Activated CD4-positive, alpha-beta memory T cell treated with anti-CD3 and anti-CD28 coated beads, Interleukin-2, amount 10 ng/mL, durations not matched to agents 7 days and 5 days (primary cell): ENCODE measurements around the gene KIF3A. TPM values are rescaled to one million over a fixed set of nuclear protein-coding genes. Genes with fewer than 3 reads are reported as not detected.

Experiments
- CTCF ChIA-PET: fragments of 350-600 bp; sonication (Branson Sonifier 250); formaldehyde crosslinking; loops from one replicate; lab custom pipeline; 2021; ENCODE audit warnings: antibody characterized with exemption, inconsistent platforms; lab: Charles Lee
- POLR2A ChIA-PET: fragments of 350-600 bp; sonication (Branson Sonifier 250); formaldehyde crosslinking; loops from one replicate; lab custom pipeline; 2021; ENCODE audit warnings: antibody characterized with exemption; lab: Charles Lee
- DNase-seq: peaks from one replicate; pipeline ENCODE4 v3.0.0-alpha.2; 2020
- H3K27ac Mint-ChIP-seq: one replicate; pipeline ENCODE4 v1.8.0; 2021; ENCODE audit warnings: mild to moderate bottlenecking, mixed read lengths
- H3K27me3 Mint-ChIP-seq: one replicate; pipeline ENCODE4 v1.8.0; 2021; ENCODE audit warnings: mixed read lengths
- H3K36me3 Mint-ChIP-seq: one replicate; pipeline ENCODE4 v1.8.0; 2021; ENCODE audit warnings: low read depth, mixed read lengths
- H3K4me1 Mint-ChIP-seq: one replicate; pipeline ENCODE4 v1.8.0; 2021; ENCODE audit warnings: mixed read lengths
- H3K4me3 Mint-ChIP-seq: one replicate; pipeline ENCODE4 v1.8.0; 2021; ENCODE audit warnings: mild to moderate bottlenecking, mixed read lengths
- H3K9me3 Mint-ChIP-seq: one replicate; pipeline ENCODE4 v1.8.0; 2021; ENCODE audit warnings: mixed read lengths
- total RNA-seq, 2 experiments: library from RNA; stranded (reverse); gene quantifications; one replicate each; pipeline ENCODE4 v1.2.3, GENCODE V29; 2021

Gene KIF3A
- total RNA-seq, 2 experiments from 2014 or later = 16.2 to 19.3 TPM

DNA sequence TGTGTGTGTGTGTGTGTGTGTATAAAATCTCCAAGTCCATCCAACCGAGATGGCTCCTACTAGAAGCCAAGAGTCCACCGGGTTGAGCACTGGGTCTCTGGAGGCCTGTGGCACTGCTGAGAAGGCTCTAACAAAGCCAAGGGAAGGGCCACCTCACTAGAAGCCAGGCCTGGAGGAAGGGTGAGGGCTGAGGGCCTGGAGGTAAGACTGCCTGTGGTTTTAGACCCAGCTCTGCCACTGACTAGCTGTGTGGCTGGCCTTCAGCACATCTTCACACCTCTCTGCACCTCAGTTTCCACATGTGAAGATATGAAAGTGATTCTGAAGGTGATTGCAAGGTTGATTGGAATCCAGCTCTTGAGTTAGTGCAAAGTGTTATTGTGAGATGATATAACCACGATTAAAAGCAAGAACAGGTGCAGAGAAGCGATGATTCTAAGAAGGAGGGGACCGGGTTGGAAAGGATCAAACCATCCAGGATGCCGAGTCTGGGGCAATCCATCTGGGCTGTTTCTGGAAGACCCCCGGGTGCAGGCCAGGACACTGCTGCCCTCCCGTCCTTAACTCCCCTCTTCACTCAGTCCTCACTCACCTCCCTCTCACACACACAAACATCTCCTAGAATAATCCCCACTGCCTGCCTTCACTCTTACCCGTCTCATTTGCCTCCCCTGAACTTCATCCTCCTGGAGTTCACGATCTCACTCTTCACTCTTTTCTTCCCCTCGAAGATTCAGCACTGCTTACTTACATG is 61.2 kb downstream of the KIF3A start:
- Mint-ChIP-seq H3K36me3 (peaks cover 10% of the 10 kb centered on the region), H3K9me3 (no peaks in the 10 kb centered on the region), H3K4me3 (no peak overlapping the region), H3K27me3 (no peaks in the 10 kb centered on the region), H3K4me1 (peaks cover 41% of the 10 kb centered on the region), H3K27ac (peak overlapping the region; percentile 87)
- POLR2A ChIA-PET = interaction anchor here (0.9 to 3.6 kb wide), 5 partner anchors 8 to 37 kb away, joined by 3 to 25 read pairs (median 12); partner anchors contain the start of gene IL13
- CTCF ChIA-PET = interaction anchor here (0.8 to 1.2 kb wide), 2 partner anchors 19 to 150 kb away, joined by 3 to 4 read pairs; no protein-coding TSS in a partner anchor
- no peak for DNase-seq

DNA sequence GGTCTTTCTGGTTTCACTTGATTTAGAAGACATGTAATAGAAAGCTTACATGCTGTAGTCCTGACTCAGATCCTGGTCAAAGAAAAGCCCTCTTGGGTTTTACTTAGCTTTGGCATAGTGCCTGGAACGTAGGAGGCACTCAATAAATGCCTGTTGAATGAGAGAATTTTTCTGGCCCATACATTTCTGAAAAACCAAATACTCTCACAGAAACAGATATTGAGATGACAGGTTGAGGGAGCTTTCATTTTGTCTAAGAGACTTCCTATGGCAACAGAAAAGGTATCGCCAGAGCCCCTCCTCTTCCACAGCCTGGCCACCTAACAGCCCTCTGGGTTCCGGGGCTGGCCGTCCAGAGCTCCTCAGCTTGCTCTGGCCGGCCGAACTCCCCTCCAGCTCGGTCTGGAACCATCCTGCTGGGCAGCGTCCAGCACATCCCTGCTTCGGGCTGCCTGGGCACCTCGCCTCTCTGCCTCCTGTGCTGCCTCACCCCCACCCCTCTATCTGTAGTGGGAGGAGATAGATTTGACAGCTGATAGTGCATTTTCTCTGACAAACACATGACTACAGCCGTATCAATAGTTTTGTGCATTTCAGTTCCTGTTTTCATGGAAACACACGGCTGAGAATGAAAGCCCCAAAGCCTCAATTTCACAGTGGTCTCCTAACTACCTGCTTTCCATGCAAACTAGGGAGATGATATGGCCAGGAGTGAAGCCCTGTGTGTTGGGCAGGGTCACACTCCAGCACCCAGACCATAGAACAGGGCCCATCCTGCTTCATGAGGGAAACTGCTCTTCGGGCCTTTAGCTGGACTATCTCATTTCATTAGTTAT is 62.5 kb downstream of the KIF3A start:
- H3K4me1 Mint-ChIP-seq = peaks cover 41% of the 10 kb centered on the region
- H3K27ac Mint-ChIP-seq = peak overlapping the region; percentile 87
- no peaks in the 10 kb centered on the region for H3K9me3 Mint-ChIP-seq
- peak overlapping the region; percentile 68 for H3K4me3 Mint-ChIP-seq
- ChIA-PET POLR2A (interaction anchor here (0.7 to 3.6 kb wide), 17 partner anchors 10 to 264 kb away, joined by 3 to 25 read pairs (median 6); partner anchors contain the start of genes CCNI2, IL13, IRF1 and RAD50), CTCF (interaction anchor here (0.9 to 1.5 kb wide), 7 partner anchors 20 to 288 kb away, joined by 3 to 5 read pairs (median 3); partner anchors contain the start of genes KIF3A and RAD50)
- H3K27me3 Mint-ChIP-seq = no peaks in the 10 kb centered on the region
- peaks cover 2% of the 10 kb centered on the region for H3K36me3 Mint-ChIP-seq
- DNase-seq = peak; percentile 40

DNA sequence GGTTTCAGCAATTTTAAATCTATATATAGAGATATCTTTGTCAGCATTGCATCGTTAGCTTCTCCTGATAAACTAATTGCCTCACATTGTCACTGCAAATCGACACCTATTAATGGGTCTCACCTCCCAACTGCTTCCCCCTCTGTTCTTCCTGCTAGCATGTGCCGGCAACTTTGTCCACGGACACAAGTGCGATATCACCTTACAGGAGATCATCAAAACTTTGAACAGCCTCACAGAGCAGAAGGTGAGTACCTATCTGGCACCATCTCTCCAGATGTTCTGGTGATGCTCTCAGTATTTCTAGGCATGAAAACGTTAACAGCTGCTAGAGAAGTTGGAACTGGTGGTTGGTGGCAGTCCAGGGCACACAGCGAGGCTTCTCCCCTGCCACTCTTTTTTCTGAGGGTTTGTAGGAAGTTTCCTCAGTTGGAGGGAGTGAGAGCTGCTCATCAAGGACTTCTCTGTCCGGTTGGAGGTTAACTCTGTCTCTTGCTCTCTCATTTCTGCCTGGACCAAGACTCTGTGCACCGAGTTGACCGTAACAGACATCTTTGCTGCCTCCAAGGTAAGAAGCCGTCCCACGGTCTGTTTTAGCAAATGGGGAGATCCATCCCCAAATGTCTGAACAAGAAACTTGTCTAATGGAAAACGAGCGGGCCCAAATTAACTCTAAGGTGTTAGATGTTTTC is 63.3 kb downstream of the KIF3A start, which contains the start of gene IL4:
IL4 (plus strand) TSS at position 51 of the 692 bp plus-strand sequence; CDS start at position 113, 62 bp downstream.
- H3K4me3 Mint-ChIP-seq = peak within 1 kb of the TSS; percentile 68
- H3K4me1 Mint-ChIP-seq = peaks cover 41% of the 10 kb centered on the region
- ChIA-PET CTCF (interaction anchor here (1.0 to 1.5 kb wide), 5 partner anchors 63 to 288 kb away, joined by 3 to 5 read pairs (median 3); partner anchors contain the start of genes KIF3A and RAD50), POLR2A (interaction anchor here (0.7 to 3.6 kb wide), 17 partner anchors 10 to 263 kb away, joined by 3 to 25 read pairs (median 6); partner anchors contain the start of genes CCNI2, IL13, IRF1 and RAD50)
- H3K9me3 Mint-ChIP-seq = no peaks in the 10 kb centered on the region
- H3K27me3 Mint-ChIP-seq = no peaks in the 10 kb centered on the region
- H3K36me3 Mint-ChIP-seq = no peaks in the 10 kb centered on the region
- DNase-seq = no peak
- peak within 1 kb of the TSS; percentile 87 for H3K27ac Mint-ChIP-seq

DNA sequence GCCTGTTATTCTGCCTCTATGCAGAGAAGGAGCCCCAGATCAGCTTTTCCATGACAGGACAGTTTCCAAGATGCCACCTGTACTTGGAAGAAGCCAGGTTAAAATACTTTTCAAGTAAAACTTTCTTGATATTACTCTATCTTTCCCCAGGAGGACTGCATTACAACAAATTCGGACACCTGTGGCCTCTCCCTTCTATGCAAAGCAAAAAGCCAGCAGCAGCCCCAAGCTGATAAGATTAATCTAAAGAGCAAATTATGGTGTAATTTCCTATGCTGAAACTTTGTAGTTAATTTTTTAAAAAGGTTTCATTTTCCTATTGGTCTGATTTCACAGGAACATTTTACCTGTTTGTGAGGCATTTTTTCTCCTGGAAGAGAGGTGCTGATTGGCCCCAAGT is 63.9 kb downstream of the KIF3A start:
- DNase-seq = no peak
- no peaks in the 10 kb centered on the region for H3K27me3 Mint-ChIP-seq
- peak overlapping the region; percentile 87 for H3K27ac Mint-ChIP-seq
- POLR2A ChIA-PET = interaction anchor here (1.1 to 3.6 kb wide), 11 partner anchors 9 to 216 kb away, joined by 3 to 25 read pairs (median 8); partner anchors contain the start of genes CCNI2 and IL13
- CTCF ChIA-PET = no interaction called here
- no peaks in the 10 kb centered on the region for H3K36me3 Mint-ChIP-seq
- H3K4me3 Mint-ChIP-seq = no peak overlapping the region
- H3K4me1 Mint-ChIP-seq = peaks cover 41% of the 10 kb centered on the region
- no peaks in the 10 kb centered on the region for H3K9me3 Mint-ChIP-seq

DNA sequence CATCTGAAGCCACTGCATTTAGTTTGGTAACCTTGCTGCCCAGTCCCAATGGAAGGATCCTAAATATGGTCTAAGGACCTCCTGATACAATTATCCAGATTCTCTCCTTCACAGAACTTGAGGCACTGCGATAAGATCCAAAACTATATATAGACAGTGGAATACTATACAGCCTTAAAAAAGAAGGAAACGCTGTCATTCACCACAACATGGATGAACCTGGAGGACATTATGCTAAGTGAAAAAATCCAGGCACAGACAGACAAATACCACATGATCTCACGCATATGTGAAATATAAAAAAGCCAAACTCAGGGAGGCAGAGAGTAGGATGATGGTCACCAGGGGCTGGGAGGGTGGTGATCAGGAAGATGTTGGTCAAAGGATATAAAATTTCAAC is 66.3 kb downstream of the KIF3A start:
- peaks cover 43% of the 10 kb centered on the region for H3K4me1 Mint-ChIP-seq
- no peak overlapping the region for H3K27ac Mint-ChIP-seq
- H3K27me3 Mint-ChIP-seq = no peaks in the 10 kb centered on the region
- no peak for DNase-seq
- no peaks in the 10 kb centered on the region for H3K9me3 Mint-ChIP-seq
- H3K36me3 Mint-ChIP-seq = no peaks in the 10 kb centered on the region
- H3K4me3 Mint-ChIP-seq = no peak overlapping the region
- ChIA-PET POLR2A (no interaction called here), CTCF (no interaction called here)

DNA sequence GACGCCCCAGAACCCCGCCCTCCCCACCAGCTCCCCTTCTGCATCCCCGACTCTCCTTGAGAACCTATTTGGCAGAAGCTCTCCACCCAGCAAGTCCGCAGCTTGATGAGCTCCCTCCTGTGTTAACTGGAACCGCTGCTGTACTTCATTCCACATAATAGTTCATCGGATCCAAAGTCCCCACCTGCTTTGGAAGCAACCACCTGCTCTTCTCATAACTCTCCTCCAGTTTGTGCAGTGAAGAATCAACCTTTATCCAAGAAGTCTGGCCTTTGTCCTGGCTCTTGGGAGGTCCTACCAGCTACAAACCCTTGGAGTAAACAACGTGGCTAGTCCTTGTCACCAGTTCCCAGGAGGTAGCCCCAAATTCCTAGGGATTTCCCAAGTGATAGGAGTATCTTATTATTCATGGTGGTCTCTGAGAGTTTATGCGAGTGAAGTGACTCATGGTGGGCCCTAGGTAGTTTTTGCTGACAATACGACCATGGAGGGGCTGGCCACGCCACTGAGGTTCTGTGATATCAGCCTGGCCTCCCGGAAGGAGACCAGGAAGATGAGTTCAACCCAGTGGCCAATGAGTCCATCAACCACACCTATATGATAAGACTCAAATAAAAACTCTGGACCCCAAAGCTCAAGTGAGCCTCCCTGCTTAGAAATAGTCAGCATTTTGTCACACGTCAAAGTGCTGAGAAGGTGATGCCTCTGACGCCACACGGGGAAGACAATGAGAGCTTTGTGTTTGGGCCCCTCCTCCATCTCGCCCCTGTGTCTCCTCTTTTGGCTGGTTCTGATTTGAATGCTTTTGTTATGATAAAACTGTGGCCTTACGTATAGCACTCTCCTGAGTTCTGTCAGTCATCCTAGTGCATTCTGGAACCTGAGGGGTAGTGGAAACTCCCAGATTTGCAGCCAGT is 67.1 kb downstream of the KIF3A start:
- no peaks in the 10 kb centered on the region for H3K27me3 Mint-ChIP-seq
- ChIA-PET CTCF (interaction anchor here (0.8 kb wide), 1 partner anchor 45 kb away, joined by 3 read pairs; no protein-coding TSS in a partner anchor), POLR2A (no interaction called here)
- no peaks in the 10 kb centered on the region for H3K9me3 Mint-ChIP-seq
- peaks cover 38% of the 10 kb centered on the region for H3K4me1 Mint-ChIP-seq
- no peaks in the 10 kb centered on the region for H3K36me3 Mint-ChIP-seq
- DNase-seq = no peak
- no peak overlapping the region for H3K27ac Mint-ChIP-seq
- no peak overlapping the region for H3K4me3 Mint-ChIP-seq

DNA sequence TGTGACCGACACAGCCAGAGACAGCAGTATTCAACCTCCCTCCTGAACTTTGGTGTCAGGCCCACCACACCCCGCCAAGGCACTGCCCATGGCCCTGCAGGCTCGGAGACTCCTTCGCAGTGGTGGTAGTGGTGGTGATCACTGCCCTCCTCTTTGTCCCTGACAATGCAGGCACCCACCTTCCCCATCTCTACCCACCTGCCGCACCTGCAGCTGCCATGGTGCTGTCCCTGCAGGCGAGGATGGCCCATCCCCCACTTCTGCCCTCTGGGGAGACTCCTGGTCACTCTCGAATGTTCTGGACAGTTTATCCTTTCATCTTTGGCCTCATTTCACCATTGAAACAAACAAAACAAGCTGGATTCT is 67.9 kb downstream of the KIF3A start:
- peaks cover 34% of the 10 kb centered on the region for H3K4me1 Mint-ChIP-seq
- CTCF ChIA-PET = no interaction called here
- H3K36me3 Mint-ChIP-seq = no peaks in the 10 kb centered on the region

DNA sequence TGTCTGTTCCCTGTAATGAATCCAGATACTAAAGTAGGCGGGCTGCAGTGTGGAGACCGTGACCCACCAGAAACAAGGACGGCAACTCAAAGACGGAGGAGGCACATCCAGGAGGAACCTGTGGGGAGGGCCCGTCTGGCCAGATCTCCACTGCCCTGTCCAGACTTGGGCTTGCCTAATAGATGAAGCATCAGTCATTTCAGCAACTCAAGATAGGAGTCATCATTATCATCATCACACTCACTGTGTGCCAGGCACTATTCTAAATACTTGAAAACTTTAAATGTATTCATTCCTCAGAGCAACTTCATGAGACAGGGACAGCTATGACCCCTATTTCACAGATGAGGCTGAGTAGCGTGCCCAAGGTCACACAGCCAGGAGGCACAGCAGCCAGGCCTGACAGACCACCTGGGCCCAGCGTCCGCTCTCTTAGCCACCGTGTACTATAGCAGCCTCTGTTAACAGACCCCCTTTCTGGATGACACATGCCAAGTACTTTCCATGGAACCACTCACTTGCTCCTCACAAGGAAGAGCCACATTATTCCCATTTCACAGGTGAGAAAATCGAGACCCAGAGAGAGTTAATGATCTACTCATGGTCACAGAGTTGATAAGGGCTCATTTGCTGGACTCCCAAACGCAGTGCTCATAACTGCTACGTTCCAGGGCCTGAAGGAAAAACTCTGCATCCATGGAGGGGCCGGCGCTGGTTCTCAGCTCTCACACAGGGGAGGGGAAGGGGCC is 68.5 kb downstream of the KIF3A start:
- Mint-ChIP-seq H3K9me3 (no peaks in the 10 kb centered on the region), H3K4me3 (no peak overlapping the region), H3K27me3 (no peaks in the 10 kb centered on the region), H3K4me1 (peaks cover 34% of the 10 kb centered on the region), H3K27ac (no peak overlapping the region), H3K36me3 (no peaks in the 10 kb centered on the region)
- CTCF ChIA-PET = no interaction called here
- DNase-seq = no peak
- POLR2A ChIA-PET = no interaction called here

More for the DNA sequence above, 67.9 kb downstream of the KIF3A start:
- Mint-ChIP-seq H3K4me3 (no peak overlapping the region), H3K9me3 (no peaks in the 10 kb centered on the region), H3K27me3 (no peaks in the 10 kb centered on the region), H3K27ac (no peak overlapping the region)
- no peak for DNase-seq
- POLR2A ChIA-PET = no interaction called here

DNA sequence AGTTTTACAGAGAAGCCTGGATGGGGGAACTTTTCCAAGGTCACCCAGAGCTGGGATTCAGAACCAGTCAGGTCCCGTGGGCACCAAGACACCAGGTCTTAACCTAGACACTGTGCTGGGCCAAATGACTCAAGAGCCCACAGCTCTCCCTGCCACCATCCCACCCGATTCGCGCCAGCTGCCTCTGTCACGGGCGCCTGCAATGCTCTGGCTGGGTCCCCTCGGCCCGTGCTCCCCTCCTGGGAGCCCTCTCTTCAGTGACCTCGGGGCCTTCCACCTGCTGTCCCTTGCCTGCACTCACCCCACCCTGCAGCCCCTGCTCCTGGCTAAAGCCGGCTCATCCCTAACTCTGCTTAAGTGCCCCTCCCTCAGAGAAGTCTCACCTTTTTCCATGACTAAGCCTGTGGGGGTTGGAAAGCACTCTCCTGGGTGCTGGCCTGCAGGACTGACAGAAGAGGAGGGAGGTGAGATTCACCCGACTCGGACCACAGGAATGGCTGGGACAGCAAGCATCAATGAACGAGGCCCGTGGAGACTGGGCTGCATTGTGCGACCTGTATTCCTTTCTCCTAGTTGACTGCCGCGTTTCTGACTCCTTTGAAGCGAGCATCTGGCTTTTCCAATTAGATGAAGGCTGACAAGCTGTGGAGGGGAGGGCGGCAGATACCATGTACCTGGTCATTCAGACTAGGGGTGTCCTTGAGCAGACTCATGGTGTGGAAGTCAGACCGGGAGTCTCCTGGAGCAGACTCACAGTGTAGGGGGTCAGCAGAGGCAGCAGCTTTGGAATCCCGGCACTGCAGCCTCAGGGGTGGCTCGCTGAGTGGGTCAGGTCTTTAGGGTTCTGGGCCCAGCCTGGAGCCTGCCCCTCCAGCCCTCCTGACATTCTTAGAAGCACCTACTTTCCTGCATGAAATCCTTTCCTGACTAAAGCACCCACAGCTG is 69.3 kb downstream of the KIF3A start:
- H3K36me3 Mint-ChIP-seq = no peaks in the 10 kb centered on the region
- H3K4me1 Mint-ChIP-seq = peaks cover 34% of the 10 kb centered on the region
- no peak overlapping the region for H3K27ac Mint-ChIP-seq
- H3K9me3 Mint-ChIP-seq = no peaks in the 10 kb centered on the region
- no peak for DNase-seq
- ChIA-PET POLR2A (interaction anchor here (1.8 kb wide), 1 partner anchor 10 kb away, joined by 6 read pairs; no protein-coding TSS in a partner anchor), CTCF (no interaction called here)
- no peak overlapping the region for H3K4me3 Mint-ChIP-seq
- no peaks in the 10 kb centered on the region for H3K27me3 Mint-ChIP-seq

DNA sequence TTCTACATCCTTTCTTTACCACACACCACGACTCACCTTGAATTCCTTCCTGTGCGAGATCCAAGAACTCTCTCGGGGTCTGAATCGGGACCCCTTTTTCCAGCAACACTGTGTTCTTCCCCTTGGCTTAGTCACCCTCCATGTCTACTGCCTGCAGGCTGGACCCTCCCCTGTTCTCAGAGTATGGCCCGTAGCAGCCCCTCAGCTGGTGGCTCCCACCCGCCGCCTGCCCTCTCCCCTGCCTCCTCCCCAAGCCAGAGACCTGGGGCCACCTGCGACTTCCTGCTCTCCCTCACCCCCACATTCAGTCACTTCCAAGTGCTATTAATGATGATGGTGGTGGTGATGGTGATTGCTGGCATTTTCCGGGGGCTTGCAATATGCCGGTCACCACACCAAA is 70.0 kb downstream of the KIF3A start:
- no peak overlapping the region for H3K27ac Mint-ChIP-seq
- H3K27me3 Mint-ChIP-seq = no peaks in the 10 kb centered on the region
- ChIA-PET CTCF (no interaction called here), POLR2A (interaction anchor here (1.8 kb wide), 1 partner anchor 11 kb away, joined by 6 read pairs; no protein-coding TSS in a partner anchor)
- H3K9me3 Mint-ChIP-seq = no peaks in the 10 kb centered on the region
- no peak overlapping the region for H3K4me3 Mint-ChIP-seq
- H3K4me1 Mint-ChIP-seq = peaks cover 39% of the 10 kb centered on the region
- no peak for DNase-seq
- no peaks in the 10 kb centered on the region for H3K36me3 Mint-ChIP-seq
